HUES6 (cell line): ENCODE measurements around the gene TUBGCP5.
"Not testable (repeated sequence)": the region's sequence is repeated elsewhere in the genome, so short reads cannot be mapped to it uniquely, and the experiment has no call there.

Experiments used
- H3K27ac ChIP-seq: 2 replicates; pipeline ENCODE4 v1.7.0; 2013; ENCODE audit warnings: low read depth, mild to moderate bottlenecking, low read length, inconsistent platforms
- H3K27me3 ChIP-seq: 2 replicates; pipeline ENCODE4 v1.6.1; 2013; ENCODE audit warnings: low read length; ENCODE audit not compliant: control insufficient read depth, insufficient read depth
- H3K36me3 ChIP-seq: 2 replicates; pipeline ENCODE4 v1.6.1; 2013; ENCODE audit warnings: low read length; ENCODE audit not compliant: control insufficient read depth, insufficient read depth
- H3K4me1 ChIP-seq: 2 replicates; pipeline ENCODE4 v1.6.1; 2013; ENCODE audit warnings: low read length; ENCODE audit not compliant: control insufficient read depth, insufficient read depth
- H3K4me3 ChIP-seq: 2 replicates; pipeline ENCODE4 v1.5.1; 2013; ENCODE audit warnings: low read depth, low read length
- H3K9ac ChIP-seq: one replicate; pipeline ENCODE4 v1.6.1; 2013; ENCODE audit warnings: mild to moderate bottlenecking, low read length
- H3K9me3 ChIP-seq: 2 replicates; pipeline ENCODE4 v1.6.1; 2013; ENCODE audit warnings: low read depth, low read length; ENCODE audit not compliant: control insufficient read depth, insufficient read depth

The TUBGCP5 gene

GRCh38 chr15:23039143-23039916, at the start of gene TUBGCP5:
TSS of gene TUBGCP5 (minus strand) at chr15:23039569. CDS start at chr15:23039543, 26 bp downstream.
- Histone ChIP-seq H3K27me3 (no peaks in the 10 kb centered on the region), H3K4me1 (0 out of 2 replicates have a peak, but pooled peaks cover 4% of the 10 kb centered on the region), H3K9me3 (no peaks in the 10 kb centered on the region), H3K4me3 (peak within 1 kb of the TSS; percentile 79), H3K9ac (peak within 1 kb of the TSS; percentile 98), H3K27ac (peak within 1 kb of the TSS; percentile 81; the same call in 1 of the 2 replicates), H3K36me3 (peaks cover 18% of the 10 kb centered on the region)

GRCh38 chr15:23083115-23083514, 43.7 kb upstream of the TUBGCP5 start:
- Histone ChIP-seq H3K4me3 (no peak overlapping the region), H3K36me3 (no peaks in the 10 kb centered on the region), H3K4me1 (no peaks in the 10 kb centered on the region), H3K9me3 (no peaks in the 10 kb centered on the region), H3K9ac (no peak overlapping the region), H3K27ac (no peak overlapping the region), H3K27me3 (no peaks in the 10 kb centered on the region)

- H3K27ac ChIP-seq, H3K4me3 ChIP-seq, H3K9me3 ChIP-seq, H3K9ac ChIP-seq, H3K4me1 ChIP-seq, H3K27me3 ChIP-seq, H3K36me3 ChIP-seq: not testable (repeated sequence)
Measured at GRCh38 chr15:23081996-23082737, 42.8 kb upstream of the TUBGCP5 start.

GRCh38 chr15:23081271-23081670, 41.9 kb upstream of the TUBGCP5 start:
- Histone ChIP-seq H3K36me3 (no peaks in the 10 kb centered on the region), H3K4me1 (no peaks in the 10 kb centered on the region), H3K27ac (no peak overlapping the region), H3K9ac (no peak overlapping the region), H3K27me3 (no peaks in the 10 kb centered on the region), H3K4me3 (no peak overlapping the region), H3K9me3 (no peaks in the 10 kb centered on the region)

- Histone ChIP-seq H3K27me3 (no peaks in the 10 kb centered on the region; the same call in 1 of the 2 replicates), H3K36me3 (no peaks in the 10 kb centered on the region), H3K4me3 (no peak overlapping the region), H3K4me1 (no peaks in the 10 kb centered on the region), H3K9ac (no peak overlapping the region), H3K9me3 (no peaks in the 10 kb centered on the region), H3K27ac (no peak overlapping the region)
Measured at GRCh38 chr15:23079766-23080165, 40.4 kb upstream of the TUBGCP5 start.

- H3K9ac ChIP-seq: no peak overlapping the region
- H3K36me3 ChIP-seq: no peaks in the 10 kb centered on the region
- H3K9me3 ChIP-seq: no peaks in the 10 kb centered on the region
- H3K27me3 ChIP-seq: peaks cover 25% of the 10 kb centered on the region; the same call in 1 of the 2 replicates
- H3K27ac ChIP-seq: no peak overlapping the region
- no peak overlapping the region for H3K4me3 ChIP-seq
- H3K4me1 ChIP-seq: no peaks in the 10 kb centered on the region
Measured at GRCh38 chr15:23075927-23076326, 36.6 kb upstream of the TUBGCP5 start.

DNA sequence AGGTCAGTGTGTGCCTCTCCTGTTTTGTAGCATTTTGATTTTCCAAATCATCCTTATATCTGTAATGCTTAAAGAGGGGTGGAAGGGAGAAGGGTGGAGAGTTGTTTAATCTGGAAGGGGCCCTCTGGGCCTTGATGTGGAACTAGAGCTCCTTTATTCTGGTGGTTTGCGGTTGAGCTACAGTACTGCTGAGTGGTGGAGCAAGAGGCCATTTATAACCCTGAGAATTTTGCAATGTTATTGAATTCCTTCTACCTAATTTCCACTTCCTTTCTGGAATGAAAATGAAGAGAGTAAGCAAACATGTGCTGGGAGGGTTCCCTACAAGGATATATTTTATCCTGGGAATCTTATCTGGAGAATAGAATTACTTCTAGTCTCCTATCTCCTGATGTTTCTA, 35.3 kb upstream of the TUBGCP5 start:
- Histone ChIP-seq H3K36me3 (no peaks in the 10 kb centered on the region), H3K9ac (no peak overlapping the region), H3K4me1 (no peaks in the 10 kb centered on the region; the same call in 1 of the 2 replicates), H3K27me3 (peaks cover 25% of the 10 kb centered on the region; the same call in 1 of the 2 replicates), H3K27ac (no peak overlapping the region), H3K4me3 (no peak overlapping the region), H3K9me3 (no peaks in the 10 kb centered on the region; the same call in 1 of the 2 replicates)

- Histone ChIP-seq H3K9ac (no peak overlapping the region), H3K9me3 (no peaks in the 10 kb centered on the region; the same call in 1 of the 2 replicates), H3K27ac (no peak overlapping the region), H3K36me3 (no peaks in the 10 kb centered on the region), H3K4me1 (no peaks in the 10 kb centered on the region; the same call in 1 of the 2 replicates), H3K27me3 (peaks cover 25% of the 10 kb centered on the region; the same call in 1 of the 2 replicates), H3K4me3 (no peak overlapping the region)
Measured at GRCh38 chr15:23073890-23074646, 34.7 kb upstream of the TUBGCP5 start.

DNA sequence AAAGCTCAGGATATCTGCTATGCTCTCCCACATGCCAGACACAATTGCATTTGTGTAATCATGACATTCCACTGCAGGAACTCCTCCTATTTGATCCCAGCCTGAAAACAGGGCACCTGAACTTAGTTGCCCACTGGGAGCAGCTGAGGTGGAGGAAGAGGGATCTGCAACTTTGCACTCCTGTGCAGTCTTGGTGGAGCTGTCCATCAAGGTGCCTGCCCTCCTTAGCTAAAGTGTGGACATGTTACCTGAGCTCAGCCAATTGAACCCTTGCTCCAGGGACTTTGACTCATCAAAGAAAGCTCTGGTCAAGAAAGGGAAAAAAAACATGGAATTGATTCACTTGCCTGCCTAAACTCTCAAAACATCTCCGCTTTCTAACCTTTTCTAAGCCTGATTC, 33.3 kb upstream of the TUBGCP5 start:
- Histone ChIP-seq H3K4me1 (no peaks in the 10 kb centered on the region; the same call in 1 of the 2 replicates), H3K36me3 (no peaks in the 10 kb centered on the region), H3K9ac (no peak overlapping the region), H3K27ac (no peak overlapping the region), H3K4me3 (no peak overlapping the region), H3K27me3 (peaks cover 25% of the 10 kb centered on the region; the same call in 1 of the 2 replicates), H3K9me3 (peaks cover 7% of the 10 kb centered on the region)

- Histone ChIP-seq H3K9ac (peak overlapping the region; percentile 47), H3K36me3 (no peaks in the 10 kb centered on the region), H3K27ac (peak overlapping the region; percentile 79; the same call in 1 of the 2 replicates), H3K27me3 (peaks cover 25% of the 10 kb centered on the region; the same call in 1 of the 2 replicates), H3K4me3 (no peak overlapping the region; the same call in 1 of the 2 replicates), H3K4me1 (no peaks in the 10 kb centered on the region; the same call in 1 of the 2 replicates), H3K9me3 (peaks cover 11% of the 10 kb centered on the region)
Measured at GRCh38 chr15:23069496-23070166, 30.3 kb upstream of the TUBGCP5 start.
